HCT116 (cell line): ENCODE data around the gene OR4D1. TPM values are rescaled to one million over a fixed set of nuclear protein-coding genes. Genes with fewer than 3 reads are reported as not detected.

Experiments
- ATAC-seq: fragments of 200-7000 bp; cut with Tn5 transposase; 2 replicates; pipeline ENCODE4 v1.9.1; 2020; ENCODE audit warnings: mild to moderate bottlenecking, moderate library complexity
- BruUV-seq: library from RNA; stranded (reverse); fragments of 400-500 nt; replicated peaks from 2 replicates; lab custom pipeline; 2021; lab: Mats Ljungman, UMichigan
- CTCF ChIA-PET: fragments of 300-600 bp; sonication (Branson Sonifier 250); formaldehyde crosslinking; loops from one replicate; lab custom pipeline; 2021; ENCODE audit warnings: antibody characterized with exemption; lab: Charles Lee
- POLR2A ChIA-PET: fragments of 300-600, 350-600 bp; sonication (Branson Sonifier 250); formaldehyde crosslinking; loops from one replicate; lab custom pipeline; 2021; ENCODE audit warnings: antibody characterized with exemption; lab: Charles Lee
- RAD21 ChIA-PET, 2 experiments: fragments of 300-600 bp; sonication (Branson Sonifier 250); formaldehyde crosslinking; loops; one replicate each; lab custom pipeline; 2023; ENCODE audit warnings: low total read pairs in 2 of 2; ENCODE audit not compliant: uncharacterized antibody in 2 of 2, unreplicated experiment in 2 of 2, low non-redundant PET in 1 of 2; lab: Charles Lee
- DNase-seq: peaks from one replicate; pipeline ENCODE4 v3.0.0-alpha.2; 2010; ENCODE audit warnings: low read depth, low spot score
- H2AFZ ChIP-seq: fragments of 200-600 bp; shearing (Covaris generic), sonication (generic); 2 replicates; pipeline ENCODE4 v1.6.1; 2017; ENCODE audit warnings: low read depth, mixed run types, mixed read lengths, antibody characterized with exemption, low read length; ENCODE audit not compliant: poor library complexity, severe bottlenecking
- H3K27ac ChIP-seq: 2 replicates; pipeline ENCODE4 v1.5.1; 2012; ENCODE audit warnings: low read depth, low read length
- H3K27me3 ChIP-seq: fragments of 200-600 bp; sonication (generic); 2 replicates; pipeline ENCODE4 v1.6.1; 2016; ENCODE audit warnings: mixed run types, low read length, mixed read lengths; ENCODE audit not compliant: insufficient read depth
- H3K36me3 ChIP-seq, 2 experiments: fragments of 200-500 bp in 1 of 2; fragments of 200-600 bp in 1 of 2; sonication (Bioruptor generic) in 1 of 2; sonication (generic) in 1 of 2; 2 replicates each; pipeline versions ENCODE4 v1.5.1 to v1.6.1; 2014 to 2016; ENCODE audit warnings: low read length in 2 of 2, inconsistent platforms in 1 of 2, mixed read lengths in 1 of 2, mixed run types in 1 of 2; ENCODE audit not compliant: insufficient read depth in 2 of 2, control insufficient read depth in 1 of 2
- H3K4me1 ChIP-seq, 2 experiments: fragments of 200-600 bp in 1 of 2; sonication (generic) in 1 of 2; 2 replicates each; pipeline versions ENCODE4 v1.5.1 to v1.6.1; 2012 to 2017; ENCODE audit warnings: low read length in 2 of 2, inconsistent platforms in 1 of 2, mild to moderate bottlenecking in 1 of 2, mixed read lengths in 1 of 2, mixed run types in 1 of 2, moderate library complexity in 1 of 2; ENCODE audit not compliant: insufficient read depth in 2 of 2, control insufficient read depth in 1 of 2
- H3K4me2 ChIP-seq: fragments of 200-600 bp; sonication (generic); 2 replicates; pipeline ENCODE4 v1.6.1; 2017; ENCODE audit warnings: mixed run types, low read length, mixed read lengths
- H3K4me3 ChIP-seq, 2 experiments: fragments of 200-600 bp in 1 of 2; sonication (generic) in 1 of 2; replicated peaks in 1 of 2; 2 replicates each; pipeline ENCODE4 v1.5.1; 2011 to 2016; ENCODE audit warnings: low read length in 2 of 2, control low read depth in 1 of 2, low read depth in 1 of 2, mild to moderate bottlenecking in 1 of 2, mixed read lengths in 1 of 2, mixed run types in 1 of 2
- H3K79me2 ChIP-seq: fragments of 200-600 bp; sonication (generic); 2 replicates; pipeline ENCODE4 v1.6.1; 2017; ENCODE audit warnings: mild to moderate bottlenecking, mixed run types, low read length, moderate library complexity, mixed read lengths; ENCODE audit not compliant: insufficient read depth
- H3K9ac ChIP-seq: fragments of 200-600 bp; sonication (generic); 2 replicates; pipeline ENCODE4 v1.6.1; 2016; ENCODE audit warnings: low read length, mixed read lengths
- H3K9me2 ChIP-seq: fragments of 200-600 bp; sonication (generic), shearing (Covaris generic); 2 replicates; pipeline ENCODE4 v1.6.1; 2017; ENCODE audit warnings: mixed run types, mild to moderate bottlenecking, moderate library complexity; ENCODE audit not compliant: insufficient read depth
- H3K9me3 ChIP-seq, 2 experiments: fragments of 200-500 bp in 1 of 2; fragments of 200-600 bp in 1 of 2; sonication (Bioruptor generic) in 1 of 2; sonication (generic) in 1 of 2; 2 replicates each; pipeline ENCODE4 v1.6.1; 2014 to 2017; ENCODE audit warnings: low read length in 2 of 2, mixed read lengths in 2 of 2, inconsistent platforms in 1 of 2, low read depth in 1 of 2, mild to moderate bottlenecking in 1 of 2, mixed run types in 1 of 2, moderate library complexity in 1 of 2; ENCODE audit not compliant: control insufficient read depth in 1 of 2, insufficient read depth in 1 of 2
- H4K20me1 ChIP-seq: fragments of 200-600 bp; sonication (generic), shearing (Covaris generic); 2 replicates; pipeline ENCODE4 v1.6.1; 2017; ENCODE audit warnings: mixed run types, mild to moderate bottlenecking, moderate library complexity; ENCODE audit not compliant: insufficient read depth
- EGR1 ChIP-seq: IDR thresholded peaks from 2 replicates; pipeline ENCODE4 v1.6.1; 2012; ENCODE audit warnings: low read depth
- ELF1 ChIP-seq: IDR thresholded peaks from 2 replicates; pipeline ENCODE4 v1.6.1; 2012; ENCODE audit warnings: low read depth, borderline replicate concordance
- EZH2 ChIP-seq: fragments of 200-600 bp; sonication (generic); IDR thresholded peaks from 2 replicates; pipeline ENCODE4 v1.6.1; 2017; ENCODE audit warnings: antibody characterized with exemption, mixed run types
- EZH2phosphoT487 ChIP-seq: fragments of 200-600 bp; IDR thresholded peaks from 2 replicates; pipeline ENCODE4 v1.6.1; 2018; ENCODE audit warnings: antibody characterized with exemption, borderline replicate concordance
- FOSL1 ChIP-seq: IDR thresholded peaks from 2 replicates; pipeline ENCODE4 v1.6.1; 2012; ENCODE audit warnings: low read depth
- JUND ChIP-seq: IDR thresholded peaks from 2 replicates; pipeline ENCODE4 v1.6.1; 2012
- POLR2A ChIP-seq: IDR thresholded peaks from 2 replicates; pipeline ENCODE4 v1.7.0; 2011; ENCODE audit warnings: borderline replicate concordance; ENCODE audit not compliant: insufficient read depth, insufficient read length; ENCODE audit errors: extremely low read depth
- POLR2AphosphoS5 ChIP-seq: IDR thresholded peaks from 2 replicates; pipeline ENCODE4 v1.6.1; 2011; ENCODE audit warnings: mild to moderate bottlenecking, low read depth, low read length, moderate library complexity
- RAD21 ChIP-seq: IDR thresholded peaks from 2 replicates; pipeline ENCODE4 v1.6.1; 2012; ENCODE audit warnings: low read depth, mild to moderate bottlenecking
- SIN3A ChIP-seq: IDR thresholded peaks from 2 replicates; pipeline ENCODE4 v1.6.1; 2012; ENCODE audit warnings: low read depth
- SRF ChIP-seq: IDR thresholded peaks from 2 replicates; pipeline ENCODE4 v1.6.1; 2012; ENCODE audit warnings: low read depth
- TCF7L2 ChIP-seq: IDR thresholded peaks from 2 replicates; pipeline ENCODE4 v1.7.0; 2011; ENCODE audit warnings: borderline replicate concordance, inconsistent platforms; ENCODE audit not compliant: insufficient read depth, insufficient read length; ENCODE audit errors: extremely low read depth
- YY1 ChIP-seq: IDR thresholded peaks from 2 replicates; pipeline ENCODE4 v1.6.1; 2011; ENCODE audit warnings: low read length, low read depth, moderate library complexity, mild to moderate bottlenecking; ENCODE audit not compliant: insufficient replicate concordance; ENCODE audit errors: extremely low read depth
- ZNF274 ChIP-seq: fragments of 200-500 bp; sonication (Bioruptor generic); IDR thresholded peaks from 2 replicates; pipeline ENCODE4 v1.6.1; 2014; ENCODE audit warnings: mild to moderate bottlenecking, low read depth, low read length, inconsistent platforms
- intact Hi-C: fragments of 100-400 bp; cut with micrococcal nuclease; formaldehyde crosslinking; loops from 2 replicates; pipeline ENCODE4 v1.10.0; 2022
- total RNA-seq: library from RNA; stranded (reverse); gene quantifications from one replicate; pipeline ENCODE4 v1.2.1, GENCODE V29; 2021; ENCODE audit not compliant: unreplicated experiment
- TF ChIP-seq, protein P1 (sequence below), 3 experiments: fragments of 200-600 bp in 1 of 3; sonication (generic) in 1 of 3; IDR thresholded peaks in 2 of 3; conservative IDR thresholded peaks in 1 of 3; 2 replicates each; pipeline ENCODE4 v1.5.1; 2012 to 2017; ENCODE audit warnings: low read depth in 2 of 3, low read length in 2 of 3, antibody characterized with exemption in 1 of 3, borderline replicate concordance in 1 of 3, control low read depth in 1 of 3, mild to moderate bottlenecking in 1 of 3, mixed read lengths in 1 of 3, mixed run types in 1 of 3, moderate library complexity in 1 of 3; ENCODE audit not compliant: insufficient read depth in 1 of 3
- TF ChIP-seq, protein P2 (sequence below): IDR thresholded peaks from 2 replicates; pipeline ENCODE4 v1.6.1; 2012
- TF ChIP-seq, protein P3 (sequence below): IDR thresholded peaks from 2 replicates; pipeline ENCODE4 v1.6.1; 2011; ENCODE audit warnings: mild to moderate bottlenecking, low read length, moderate library complexity; ENCODE audit not compliant: insufficient replicate concordance; ENCODE audit errors: extremely low read depth
- TF ChIP-seq, protein P4 (sequence below): IDR thresholded peaks from 2 replicates; pipeline ENCODE4 v1.6.1; 2012; ENCODE audit warnings: low read depth
- TF ChIP-seq, protein P5 (sequence below): IDR thresholded peaks from 2 replicates; pipeline ENCODE4 v1.6.1; 2012

Gene OR4D1
- total RNA-seq, 1 experiment from 2014 or later = not detected

DNA sequence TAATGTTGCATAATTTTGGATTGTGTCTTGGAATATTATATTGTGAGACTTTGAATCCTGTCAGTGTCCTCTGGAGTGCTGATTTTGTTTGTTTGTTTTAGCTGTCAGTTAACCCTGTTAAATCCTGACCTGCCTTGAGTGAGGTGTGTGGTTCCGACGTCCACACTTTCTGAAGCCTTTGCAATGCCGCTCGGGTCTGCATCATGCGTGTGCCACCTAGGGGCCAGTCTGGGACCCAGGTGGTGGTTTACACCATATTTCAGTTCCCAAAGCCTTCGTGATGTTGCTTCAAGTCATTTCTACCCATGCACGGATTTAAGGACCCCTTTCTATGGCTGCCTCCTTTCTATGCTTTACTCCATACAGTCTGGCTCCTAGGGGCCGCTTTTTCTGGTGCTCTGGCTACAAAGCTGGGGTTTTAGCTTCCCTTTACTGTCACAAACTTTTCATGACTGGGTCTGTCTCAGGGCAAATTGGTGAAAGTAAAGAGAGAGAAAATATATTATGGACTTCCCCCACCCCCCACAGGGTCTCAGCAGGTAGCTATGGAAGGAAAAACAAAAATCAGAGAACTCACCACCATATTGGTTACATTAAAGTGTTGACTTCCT is 11.4 kb upstream of the OR4D1 start:
- H3K4me1 ChIP-seq = peaks cover 0 to 6% of the 10 kb centered on the region in 2 experiments; a peak in 1 of 4 replicates
- no peak overlapping the region for H3K9ac ChIP-seq
- intact Hi-C loops = no loop called here
- H3K27ac ChIP-seq = no peak overlapping the region
- ChIA-PET POLR2A (no interaction called here), RAD21 (no interaction called here), CTCF (interaction anchor here (0.6 to 1.2 kb wide), 8 partner anchors 12 to 277 kb away, joined by 3 to 6 read pairs (median 3); no protein-coding TSS in a partner anchor)
- H3K27me3 ChIP-seq = peaks cover 60% of the 10 kb centered on the region
- peak; percentile 54 for DNase-seq
- H3K36me3 ChIP-seq = no peaks in the 10 kb centered on the region
- H2AFZ ChIP-seq = peak overlapping the region; percentile 2
- H3K79me2 ChIP-seq = no peaks in the 10 kb centered on the region
- H3K4me3 ChIP-seq = no peak overlapping the region
- BruUV-seq = no TSS peak
- H4K20me1 ChIP-seq = no peaks in the 10 kb centered on the region
- peak overlapping the region; percentile 15; the same call in 1 of the 2 replicates for H3K4me2 ChIP-seq
- no peaks in the 10 kb centered on the region for H3K9me2 ChIP-seq
- peak; percentile 100 for ATAC-seq
- H3K9me3 ChIP-seq = no peaks in the 10 kb centered on the region
- TF ChIP-seq JUND = no peak
- TF ChIP-seq FOSL1 = no peak
- TF ChIP-seq, protein P1, sequence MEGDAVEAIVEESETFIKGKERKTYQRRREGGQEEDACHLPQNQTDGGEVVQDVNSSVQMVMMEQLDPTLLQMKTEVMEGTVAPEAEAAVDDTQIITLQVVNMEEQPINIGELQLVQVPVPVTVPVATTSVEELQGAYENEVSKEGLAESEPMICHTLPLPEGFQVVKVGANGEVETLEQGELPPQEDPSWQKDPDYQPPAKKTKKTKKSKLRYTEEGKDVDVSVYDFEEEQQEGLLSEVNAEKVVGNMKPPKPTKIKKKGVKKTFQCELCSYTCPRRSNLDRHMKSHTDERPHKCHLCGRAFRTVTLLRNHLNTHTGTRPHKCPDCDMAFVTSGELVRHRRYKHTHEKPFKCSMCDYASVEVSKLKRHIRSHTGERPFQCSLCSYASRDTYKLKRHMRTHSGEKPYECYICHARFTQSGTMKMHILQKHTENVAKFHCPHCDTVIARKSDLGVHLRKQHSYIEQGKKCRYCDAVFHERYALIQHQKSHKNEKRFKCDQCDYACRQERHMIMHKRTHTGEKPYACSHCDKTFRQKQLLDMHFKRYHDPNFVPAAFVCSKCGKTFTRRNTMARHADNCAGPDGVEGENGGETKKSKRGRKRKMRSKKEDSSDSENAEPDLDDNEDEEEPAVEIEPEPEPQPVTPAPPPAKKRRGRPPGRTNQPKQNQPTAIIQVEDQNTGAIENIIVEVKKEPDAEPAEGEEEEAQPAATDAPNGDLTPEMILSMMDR (IDR thresholded peaks at IDR 0.05 in 2 of 3, conservative IDR thresholded peaks at IDR 0.05 in 1 of 3; ENCODE audit: borderline replicate concordance in 1 of 3, insufficient read depth in 1 of 3, low read depth in 2 of 3, low read length in 2 of 3) = peak; percentile 50 to 94 (median 90); a peak in 5 of 6 replicates
- TF ChIP-seq EGR1 = no peak
- TF ChIP-seq SRF = no peak
- TF ChIP-seq EZH2 = no peak
- no peak for TF ChIP-seq ZNF274
- no peak for TF ChIP-seq SIN3A
- TF ChIP-seq, protein P2, sequence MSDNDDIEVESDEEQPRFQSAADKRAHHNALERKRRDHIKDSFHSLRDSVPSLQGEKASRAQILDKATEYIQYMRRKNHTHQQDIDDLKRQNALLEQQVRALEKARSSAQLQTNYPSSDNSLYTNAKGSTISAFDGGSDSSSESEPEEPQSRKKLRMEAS = 0 out of 2 replicates have a peak, but pooled peaks have one; percentile 24
- TF ChIP-seq POLR2A = no peak
- TF ChIP-seq RAD21 = peak; percentile 73
- TF ChIP-seq, protein P3, sequence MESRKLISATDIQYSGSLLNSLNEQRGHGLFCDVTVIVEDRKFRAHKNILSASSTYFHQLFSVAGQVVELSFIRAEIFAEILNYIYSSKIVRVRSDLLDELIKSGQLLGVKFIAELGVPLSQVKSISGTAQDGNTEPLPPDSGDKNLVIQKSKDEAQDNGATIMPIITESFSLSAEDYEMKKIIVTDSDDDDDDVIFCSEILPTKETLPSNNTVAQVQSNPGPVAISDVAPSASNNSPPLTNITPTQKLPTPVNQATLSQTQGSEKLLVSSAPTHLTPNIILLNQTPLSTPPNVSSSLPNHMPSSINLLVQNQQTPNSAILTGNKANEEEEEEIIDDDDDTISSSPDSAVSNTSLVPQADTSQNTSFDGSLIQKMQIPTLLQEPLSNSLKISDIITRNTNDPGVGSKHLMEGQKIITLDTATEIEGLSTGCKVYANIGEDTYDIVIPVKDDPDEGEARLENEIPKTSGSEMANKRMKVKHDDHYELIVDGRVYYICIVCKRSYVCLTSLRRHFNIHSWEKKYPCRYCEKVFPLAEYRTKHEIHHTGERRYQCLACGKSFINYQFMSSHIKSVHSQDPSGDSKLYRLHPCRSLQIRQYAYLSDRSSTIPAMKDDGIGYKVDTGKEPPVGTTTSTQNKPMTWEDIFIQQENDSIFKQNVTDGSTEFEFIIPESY = no peak
- peak; percentile 62 for TF ChIP-seq YY1
- peak; percentile 86 for TF ChIP-seq TCF7L2
- TF ChIP-seq, protein P4, sequence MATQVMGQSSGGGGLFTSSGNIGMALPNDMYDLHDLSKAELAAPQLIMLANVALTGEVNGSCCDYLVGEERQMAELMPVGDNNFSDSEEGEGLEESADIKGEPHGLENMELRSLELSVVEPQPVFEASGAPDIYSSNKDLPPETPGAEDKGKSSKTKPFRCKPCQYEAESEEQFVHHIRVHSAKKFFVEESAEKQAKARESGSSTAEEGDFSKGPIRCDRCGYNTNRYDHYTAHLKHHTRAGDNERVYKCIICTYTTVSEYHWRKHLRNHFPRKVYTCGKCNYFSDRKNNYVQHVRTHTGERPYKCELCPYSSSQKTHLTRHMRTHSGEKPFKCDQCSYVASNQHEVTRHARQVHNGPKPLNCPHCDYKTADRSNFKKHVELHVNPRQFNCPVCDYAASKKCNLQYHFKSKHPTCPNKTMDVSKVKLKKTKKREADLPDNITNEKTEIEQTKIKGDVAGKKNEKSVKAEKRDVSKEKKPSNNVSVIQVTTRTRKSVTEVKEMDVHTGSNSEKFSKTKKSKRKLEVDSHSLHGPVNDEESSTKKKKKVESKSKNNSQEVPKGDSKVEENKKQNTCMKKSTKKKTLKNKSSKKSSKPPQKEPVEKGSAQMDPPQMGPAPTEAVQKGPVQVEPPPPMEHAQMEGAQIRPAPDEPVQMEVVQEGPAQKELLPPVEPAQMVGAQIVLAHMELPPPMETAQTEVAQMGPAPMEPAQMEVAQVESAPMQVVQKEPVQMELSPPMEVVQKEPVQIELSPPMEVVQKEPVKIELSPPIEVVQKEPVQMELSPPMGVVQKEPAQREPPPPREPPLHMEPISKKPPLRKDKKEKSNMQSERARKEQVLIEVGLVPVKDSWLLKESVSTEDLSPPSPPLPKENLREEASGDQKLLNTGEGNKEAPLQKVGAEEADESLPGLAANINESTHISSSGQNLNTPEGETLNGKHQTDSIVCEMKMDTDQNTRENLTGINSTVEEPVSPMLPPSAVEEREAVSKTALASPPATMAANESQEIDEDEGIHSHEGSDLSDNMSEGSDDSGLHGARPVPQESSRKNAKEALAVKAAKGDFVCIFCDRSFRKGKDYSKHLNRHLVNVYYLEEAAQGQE = no peak
- TF ChIP-seq EZH2phosphoT487 = no peak
- TF ChIP-seq, protein P5, sequence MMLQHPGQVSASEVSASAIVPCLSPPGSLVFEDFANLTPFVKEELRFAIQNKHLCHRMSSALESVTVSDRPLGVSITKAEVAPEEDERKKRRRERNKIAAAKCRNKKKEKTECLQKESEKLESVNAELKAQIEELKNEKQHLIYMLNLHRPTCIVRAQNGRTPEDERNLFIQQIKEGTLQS = no peak
- TF ChIP-seq ELF1 = no peak
- no peak for TF ChIP-seq POLR2AphosphoS5
